CD4-positive, CD25-positive, alpha-beta regulatory T cell (primary cell): ENCODE results near the gene SYP. TPM values are rescaled to one million over a fixed set of nuclear protein-coding genes. Genes with fewer than 3 reads are reported as not detected.
"Not testable (repeated sequence)": the region's sequence is repeated elsewhere in the genome, so short reads cannot be mapped to it uniquely, and the experiment has no call there.

Source experiments
- ATAC-seq, 2 donors: fragments of 150-1000 bp; cut with Tn5 transposase; one replicate each; pipeline ENCODE4 v1.10.0; 2021; ENCODE audit warnings: low read depth in 2 of 2, moderate number of reproducible peaks in 2 of 2, moderate library complexity in 1 of 2
- DNase-seq, 3 donors: peaks; one replicate each; pipeline versions ENCODE4 v3.0.0 to v3.0.0-alpha.2; 2012 to 2022; ENCODE audit warnings: mixed read lengths in 1 of 3
- H3K27ac ChIP-seq: one replicate; pipeline ENCODE4 v1.7.0; 2013; ENCODE audit warnings: mild to moderate bottlenecking, low read length; ENCODE audit not compliant: insufficient read depth, poor library complexity, severe bottlenecking
- H3K27me3 ChIP-seq: one replicate; pipeline ENCODE4 v1.7.0; 2013; ENCODE audit warnings: low read length; ENCODE audit not compliant: control insufficient read depth, insufficient read depth
- H3K36me3 ChIP-seq: one replicate; pipeline ENCODE4 v1.7.0; 2013; ENCODE audit warnings: mild to moderate bottlenecking, low read length, moderate library complexity; ENCODE audit not compliant: control insufficient read depth, insufficient read depth
- H3K4me1 ChIP-seq: 2 replicates; pipeline ENCODE4 v1.7.0; 2013; ENCODE audit warnings: mild to moderate bottlenecking, low read length; ENCODE audit not compliant: insufficient read depth, control insufficient read depth, poor library complexity, severe bottlenecking
- H3K4me3 ChIP-seq: one replicate; pipeline ENCODE4 v1.7.0; 2013; ENCODE audit warnings: low read depth, mild to moderate bottlenecking, low read length, moderate library complexity
- H3K9me3 ChIP-seq, 2 experiments: 1 replicate in 1 of 2; 2 replicates in 1 of 2; pipeline ENCODE4 v1.7.0; 2013; ENCODE audit warnings: low read length in 2 of 2, mild to moderate bottlenecking in 1 of 2, moderate library complexity in 1 of 2; ENCODE audit not compliant: control insufficient read depth in 2 of 2
- H3K27ac Mint-ChIP-seq, 3 donors: one replicate each; pipeline ENCODE4 v1.8.0; 2020 to 2022; ENCODE audit warnings: mild to moderate bottlenecking in 3 of 3, mixed read lengths in 3 of 3, moderate library complexity in 2 of 3
- H3K27me3 Mint-ChIP-seq: one replicate; pipeline ENCODE4 v1.8.0; 2022; ENCODE audit warnings: mild to moderate bottlenecking, mixed read lengths
- H3K36me3 Mint-ChIP-seq: one replicate; pipeline ENCODE4 v1.8.0; 2020; ENCODE audit warnings: mixed read lengths
- H3K4me1 Mint-ChIP-seq, 4 donors: one replicate each; pipeline ENCODE4 v1.8.0; 2020 to 2022; ENCODE audit warnings: mixed read lengths in 4 of 4, mild to moderate bottlenecking in 1 of 4
- H3K4me3 Mint-ChIP-seq, 4 donors: one replicate each; pipeline ENCODE4 v1.8.0; 2020 to 2022; ENCODE audit warnings: mild to moderate bottlenecking in 4 of 4, mixed read lengths in 4 of 4, moderate library complexity in 3 of 4
- H3K9me3 Mint-ChIP-seq, 7 donors: one replicate each; pipeline ENCODE4 v1.8.0; 2020 to 2022; ENCODE audit warnings: mixed read lengths in 7 of 7, mild to moderate bottlenecking in 3 of 7, moderate library complexity in 2 of 7
- polyA plus RNA-seq, 4 donors: library from polyadenylated mRNA; unstranded; fragments of 300-500 nt; fragmentation: Illumina TruSeq; gene quantifications; one replicate each; pipeline ENCODE4 v1.2.3, GENCODE V29; 2021
- total RNA-seq: library from RNA; stranded (reverse); gene quantifications from one replicate; pipeline ENCODE4 v1.2.3, GENCODE V29; 2022

The SYP gene
- total and polyA plus RNA-seq, 5 donors from 2014 or later, result 0.67 to 1.3 (median 0.89) TPM

DNA sequence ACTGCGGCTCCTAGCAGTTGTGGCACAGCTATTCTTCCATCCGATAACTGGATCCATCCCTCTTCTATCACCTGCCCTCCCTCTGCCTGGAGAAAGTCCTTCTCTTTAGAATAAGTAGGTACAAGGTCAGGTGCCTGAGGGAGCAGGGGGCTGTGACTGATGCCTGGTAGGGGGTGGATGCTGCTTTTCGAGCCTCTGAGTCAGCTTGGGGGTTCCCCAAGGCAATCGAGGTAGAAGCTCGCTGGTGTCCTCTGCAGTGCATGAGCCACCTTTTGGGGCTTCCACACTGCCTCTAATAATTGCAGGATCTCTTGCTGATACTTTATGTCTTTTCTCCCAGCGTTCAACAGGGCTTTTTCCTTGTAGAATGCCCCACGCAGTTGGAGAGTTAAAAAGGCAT, 56.8 kb downstream of the SYP start:
- not testable (repeated sequence) for H3K27me3 Mint-ChIP-seq, H3K27ac Mint-ChIP-seq, H3K27ac ChIP-seq, H3K4me3 ChIP-seq, H3K4me3 Mint-ChIP-seq, H3K4me1 Mint-ChIP-seq, DNase-seq, H3K36me3 Mint-ChIP-seq, ATAC-seq, H3K36me3 ChIP-seq, H3K27me3 ChIP-seq, H3K4me1 ChIP-seq
- peaks cover 0 to 21% (median 4%) of the 10 kb centered on the region in 7 donors for H3K9me3 Mint-ChIP-seq
- H3K9me3 ChIP-seq, result peaks cover 20 to 21% of the 10 kb centered on the region in 2 experiments

DNA sequence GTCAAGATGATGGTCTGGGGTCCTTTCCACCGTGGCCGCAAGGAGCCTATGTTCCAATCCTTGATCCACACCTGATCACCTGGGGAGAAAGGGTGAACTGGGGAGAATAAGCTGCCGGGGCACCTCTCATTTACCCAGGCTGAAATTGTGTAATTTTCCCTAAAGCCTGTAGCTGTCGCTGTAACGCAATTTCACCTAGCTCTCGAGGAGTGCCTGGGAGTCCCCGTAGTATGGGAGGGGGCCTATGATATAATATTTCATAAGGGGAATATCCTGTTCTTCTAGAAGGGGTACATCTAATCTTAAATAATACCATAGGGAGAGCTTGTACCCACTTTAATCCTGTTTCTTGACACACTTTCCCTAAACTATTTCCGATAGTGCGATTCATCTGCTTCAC, 57.7 kb downstream of the SYP start:
- DNase-seq, H3K4me1 ChIP-seq: not testable (repeated sequence)
- peak overlapping the region in 1 of 3 donors; percentile 17 for H3K27ac Mint-ChIP-seq

DNA sequence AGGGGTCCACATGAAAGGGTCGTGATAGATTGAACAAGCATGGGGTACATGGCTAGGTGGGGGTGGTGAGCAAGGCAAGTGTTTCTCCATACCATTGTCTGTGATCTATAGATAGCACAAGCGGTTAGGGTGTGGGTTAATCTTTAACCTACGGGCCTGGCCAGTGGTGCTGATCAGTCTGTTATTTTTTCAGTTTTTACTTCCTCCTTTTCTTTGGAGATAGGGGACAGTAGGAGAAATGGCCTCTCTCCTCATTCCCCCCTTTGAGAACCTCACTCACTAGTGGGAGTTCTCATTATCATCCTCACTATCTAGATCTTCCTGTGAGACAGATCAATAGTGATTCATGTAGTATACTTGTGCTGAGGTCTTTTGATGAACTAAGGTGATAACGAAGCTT, 60.3 kb downstream of the SYP start:
- Histone ChIP-seq H3K27me3 (no peaks in the 10 kb centered on the region), H3K9me3 (peaks cover 20 to 21% of the 10 kb centered on the region in 2 experiments), H3K27ac (no peak overlapping the region), H3K4me1 (no peaks in the 10 kb centered on the region), H3K36me3 (no peaks in the 10 kb centered on the region), H3K4me3 (no peak overlapping the region)
- ATAC-seq (no peak), DNase-seq (no peak)
- H3K4me1 Mint-ChIP-seq, result peaks cover 0 to 5% (median 2%) of the 10 kb centered on the region in 4 donors
- no peaks in the 10 kb centered on the region for H3K27me3 Mint-ChIP-seq
- no peaks in the 10 kb centered on the region for H3K36me3 Mint-ChIP-seq
- H3K27ac Mint-ChIP-seq, result no peak overlapping the region
- H3K9me3 Mint-ChIP-seq, result peaks cover 0 to 26% (median 4%) of the 10 kb centered on the region in 7 donors
- no peak overlapping the region for H3K4me3 Mint-ChIP-seq

More for the DNA sequence above, 57.7 kb downstream of the SYP start:
- H3K4me3 ChIP-seq, ATAC-seq, H3K4me1 Mint-ChIP-seq, H3K36me3 ChIP-seq, H3K27ac ChIP-seq, H3K36me3 Mint-ChIP-seq, H3K27me3 ChIP-seq, H3K27me3 Mint-ChIP-seq, H3K4me3 Mint-ChIP-seq: not testable (repeated sequence)
- H3K9me3 ChIP-seq, result peaks cover 20 to 21% of the 10 kb centered on the region in 2 experiments
- H3K9me3 Mint-ChIP-seq, result peaks cover 0 to 26% (median 4%) of the 10 kb centered on the region in 7 donors

Other genes with a start within 250 kb of the SYP start
- 110 TPM for gene OTUD5, start 242.6 kb downstream of the SYP start, total RNA-seq
- 10 to 100 TPM; 20.2 to 38.2 (median 26.4) TPM for gene OTUD5, start 242.6 kb downstream of the SYP start, polyA plus RNA-seq
- gene KCND1, start 228.3 kb downstream of the SYP start, total RNA-seq, result 2.3 TPM
- gene KCND1, start 228.3 kb downstream of the SYP start, polyA plus RNA-seq, result under 1 TPM; 0.05 to 0.11 (median 0.07) TPM
- 126 TPM for gene GRIPAP1, start 197.9 kb downstream of the SYP start, total RNA-seq
- gene GRIPAP1, start 197.9 kb downstream of the SYP start, polyA plus RNA-seq, result 10 to 100 TPM in 1 of 4 donors, 1 to 10 TPM in 3; 8.3 to 10.6 (median 9.2) TPM
- gene TFE3, start 156.8 kb downstream of the SYP start, total RNA-seq, result 44.2 TPM
- gene TFE3, start 156.8 kb downstream of the SYP start, polyA plus RNA-seq, result 1 to 10 TPM; 3.4 to 5.1 (median 4.4) TPM
- 10.2 TPM for gene CCDC120, start 141.2 kb downstream of the SYP start, total RNA-seq
- gene CCDC120, start 141.2 kb downstream of the SYP start, polyA plus RNA-seq, result under 1 TPM; 0.13 to 0.34 (median 0.30) TPM
- 20.4 TPM for gene PRAF2, start 126.2 kb downstream of the SYP start, total RNA-seq
- gene PRAF2, start 126.2 kb downstream of the SYP start, polyA plus RNA-seq, result 10 to 100 TPM; 40.6 to 49.4 (median 44.0) TPM
- gene WDR45, start 120.3 kb downstream of the SYP start, total RNA-seq, result 85.6 TPM
- gene WDR45, start 120.3 kb downstream of the SYP start, polyA plus RNA-seq, result 10 to 100 TPM; 62.8 to 72.1 (median 68.2) TPM
- 17.4 TPM for gene GPKOW, start 76.5 kb downstream of the SYP start, total RNA-seq
- 10 to 100 TPM; 34.9 to 43.0 (median 37.7) TPM for gene GPKOW, start 76.5 kb downstream of the SYP start, polyA plus RNA-seq
- 0.57 TPM for gene MAGIX, start 37.4 kb downstream of the SYP start, total RNA-seq
- gene MAGIX, start 37.4 kb downstream of the SYP start, polyA plus RNA-seq, result 1 to 10 TPM in 1 of 4 donors, under 1 TPM in 3; 0.49 to 1.0 (median 0.62) TPM
- gene PLP2, start 28.3 kb downstream of the SYP start, total RNA-seq, result 141 TPM
- 100 to 1,000 TPM; 222 to 354 (median 242) TPM for gene PLP2, start 28.3 kb downstream of the SYP start, polyA plus RNA-seq
- 7.3 TPM for gene PRICKLE3, start 13.8 kb downstream of the SYP start, total RNA-seq
- gene PRICKLE3, start 13.8 kb downstream of the SYP start, polyA plus RNA-seq, result 1 to 10 TPM; 2.7 to 4.7 (median 3.5) TPM
- gene CACNA1F, start 33.1 kb upstream of the SYP start, total RNA-seq, result 0.69 TPM
- gene CACNA1F, start 33.1 kb upstream of the SYP start, polyA plus RNA-seq, result not detected
- 18.3 TPM for gene CCDC22, start 35.3 kb upstream of the SYP start, total RNA-seq
- 10 to 100 TPM; 18.8 to 34.6 (median 28.0) TPM for gene CCDC22, start 35.3 kb upstream of the SYP start, polyA plus RNA-seq
- 198 TPM for gene FOXP3, start 64.5 kb upstream of the SYP start, total RNA-seq
- gene FOXP3, start 64.5 kb upstream of the SYP start, polyA plus RNA-seq, result 100 to 1,000 TPM; 154 to 190 (median 172) TPM
- 19.4 TPM for gene PPP1R3F, start 69.6 kb upstream of the SYP start, total RNA-seq
- 10 to 100 TPM; 11.8 to 28.0 (median 15.1) TPM for gene PPP1R3F, start 69.6 kb upstream of the SYP start, polyA plus RNA-seq
- gene GAGE10, start 103.5 kb upstream of the SYP start, total RNA-seq, result not detected
- not detected for gene GAGE10, start 103.5 kb upstream of the SYP start, polyA plus RNA-seq
- not detected for gene GAGE12J, start 121.8 kb upstream of the SYP start, total RNA-seq
- not detected for gene GAGE12J, start 121.8 kb upstream of the SYP start, polyA plus RNA-seq
- gene GAGE13, start 131.4 kb upstream of the SYP start, total RNA-seq, result not detected
- gene GAGE13, start 131.4 kb upstream of the SYP start, polyA plus RNA-seq, result not detected